ENCODE results near the gene NOL8. TPM values are rescaled to one million over a fixed set of nuclear protein-coding genes. Genes with fewer than 3 reads are reported as not detected.

The NOL8 gene
- 10 to 100 TPM; 57.7 to 80.2 TPM for total RNA-seq

DNA sequence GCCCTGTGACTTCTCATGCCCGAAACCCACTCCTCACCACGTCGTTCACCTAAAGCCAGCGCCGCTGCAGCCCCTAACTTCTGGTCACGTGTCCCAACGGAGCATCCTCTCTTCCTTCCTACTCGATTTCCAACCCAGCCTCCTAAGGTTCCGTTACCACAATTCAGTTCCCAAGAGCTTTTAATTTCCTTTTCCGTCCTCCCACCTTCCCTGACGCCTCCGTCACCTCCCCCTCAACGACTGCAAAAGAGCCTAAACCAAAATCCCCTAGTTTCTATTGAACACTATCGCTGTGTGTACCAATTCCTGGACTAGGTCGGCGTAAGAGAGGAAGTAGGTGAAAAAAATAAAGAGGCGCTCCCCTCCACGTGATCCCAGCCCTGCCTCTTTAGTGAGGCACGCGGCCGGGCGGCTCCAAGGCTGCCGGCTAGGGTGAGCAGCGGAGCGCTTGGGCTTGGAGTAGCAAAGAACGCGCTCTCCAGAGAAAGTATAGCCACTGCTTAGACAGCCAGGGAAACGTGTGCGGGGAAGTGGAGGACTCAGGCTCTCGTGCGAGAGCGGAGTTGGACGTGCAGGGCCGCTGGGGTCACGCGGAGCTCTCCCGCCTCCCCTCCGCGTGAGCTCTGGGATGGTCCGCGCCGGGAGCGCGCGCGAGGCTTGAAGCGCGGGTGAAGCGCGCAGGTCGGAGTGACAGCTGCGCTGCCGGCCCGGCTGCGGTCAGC is at the start of gene NOL8, which contains the start of gene CENPP:
NOL8 (minus strand) TSS at position 82 of the 722 bp plus-strand sequence. CDS start 1,189 bp downstream, outside the sequence.
CENPP (plus strand) TSS at position 685 of the 722 bp plus-strand sequence.
- H3K27ac Mint-ChIP-seq = peak within 1 kb of the TSS; percentile 97
- POLR2A ChIA-PET = interaction anchor here (0.7 to 2.2 kb wide), 3 partner anchors 183 to 345 kb away, joined by 3 to 8 read pairs (median 3); partner anchors contain the start of gene IPPK
- ATAC-seq (peak; percentile 95), DNase-seq (peak; percentile 90)
- H3K27me3 Mint-ChIP-seq = no peaks in the 10 kb centered on the region
- H3K4me3 Mint-ChIP-seq = peak within 1 kb of the TSS; percentile 89
- intact Hi-C loops (cut with DNase I, micrococcal nuclease) = loop anchor here (1.0 to 10.0 kb wide), 9 partner anchors 32 to 1127 kb away; partner anchors contain the start of genes IARS1 (in 2 of the 2), FAM120A (in 1 of the 2), FAM120AOS (in 1 of the 2) and IPPK (in 1 of the 2)
- no peaks in the 10 kb centered on the region for H3K9me3 Mint-ChIP-seq (ENCODE audit: low read depth)
- peaks cover 37% of the 10 kb centered on the region for H3K4me1 Mint-ChIP-seq
- peaks cover 29% of the 10 kb centered on the region for H3K36me3 Mint-ChIP-seq (ENCODE audit: low read depth)
- CTCF ChIA-PET = interaction anchor here (1.1 to 1.8 kb wide), 3 partner anchors 31 to 188 kb away, joined by 3 to 6 read pairs (median 4); no protein-coding TSS in a partner anchor

DNA sequence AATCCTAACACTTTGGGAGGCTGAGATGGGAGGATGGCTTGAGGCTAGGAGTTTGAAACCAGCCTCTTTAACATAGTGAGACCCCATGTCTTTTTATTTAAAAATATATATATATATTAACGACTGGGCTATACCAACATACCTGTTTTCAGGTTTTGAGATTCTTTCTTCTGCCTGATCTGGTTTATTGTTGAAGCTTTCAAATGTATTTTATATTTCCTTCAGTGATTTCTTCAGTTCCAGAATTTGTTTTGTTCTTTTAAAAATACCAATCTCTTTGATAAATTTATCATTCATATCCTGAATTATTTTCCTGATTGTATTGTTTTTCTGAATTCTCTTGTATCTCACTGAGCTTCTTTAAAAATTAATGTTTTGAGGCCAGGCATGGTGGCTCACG is 48.0 kb upstream of the NOL8 start:
- Mint-ChIP-seq H3K27ac (no peak overlapping the region), H3K4me1 (peaks cover 4% of the 10 kb centered on the region)

GRCh38 chr9:92369075-92369474 is 43.9 kb upstream of the NOL8 start:
- Mint-ChIP-seq H3K4me3 (no peak overlapping the region), H3K9me3 (ENCODE audit: low read depth) (peaks cover 13% of the 10 kb centered on the region), H3K27me3 (no peaks in the 10 kb centered on the region), H3K36me3 (ENCODE audit: low read depth) (peaks cover 29% of the 10 kb centered on the region), H3K27ac (no peak overlapping the region), H3K4me1 (no peaks in the 10 kb centered on the region)
- ChIA-PET CTCF (interaction anchor here (0.8 to 1.0 kb wide), 2 partner anchors 11 to 206 kb away, joined by 3 read pairs; no protein-coding TSS in a partner anchor), POLR2A (no interaction called here)
- ATAC-seq = no peak
- no peak for DNase-seq
- intact Hi-C loops (cut with DNase I, micrococcal nuclease) = no loop called here

More for the DNA sequence above, 48.0 kb upstream of the NOL8 start:
- CTCF ChIA-PET = no interaction called here
- no peak for DNase-seq
- Mint-ChIP-seq H3K36me3 (ENCODE audit: low read depth) (peaks cover 39% of the 10 kb centered on the region), H3K4me3 (no peak overlapping the region), H3K9me3 (ENCODE audit: low read depth) (peaks cover 20% of the 10 kb centered on the region), H3K27me3 (no peaks in the 10 kb centered on the region)
- intact Hi-C loops (cut with DNase I, micrococcal nuclease) = no loop called here
- ATAC-seq = no peak
- POLR2A ChIA-PET = no interaction called here

DNA sequence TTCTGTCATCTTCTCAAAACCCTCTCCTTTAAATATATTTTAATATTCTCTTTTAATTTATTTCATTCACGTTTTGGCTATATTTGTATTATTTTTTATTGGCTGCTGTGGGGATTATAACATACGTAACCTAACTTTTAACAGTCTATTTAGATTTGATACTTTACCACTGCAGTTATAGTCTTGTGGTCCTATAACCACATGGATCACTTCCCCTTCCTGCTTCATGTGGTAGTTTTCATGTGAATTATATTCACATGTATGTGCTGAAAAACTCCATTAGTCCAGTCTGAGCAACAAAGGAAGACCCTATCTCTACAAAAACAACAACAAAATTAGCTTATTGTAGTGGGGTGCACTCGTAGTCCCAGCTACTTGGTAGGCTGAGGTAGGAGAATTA is 34.9 kb upstream of the NOL8 start:
- ChIA-PET CTCF (interaction anchor here (0.8 kb wide), 1 partner anchor 8 kb away, joined by 4 read pairs; no protein-coding TSS in a partner anchor), POLR2A (no interaction called here)
- Mint-ChIP-seq H3K9me3 (ENCODE audit: low read depth) (peaks cover 14% of the 10 kb centered on the region), H3K36me3 (ENCODE audit: low read depth) (peaks cover 29% of the 10 kb centered on the region), H3K4me1 (no peaks in the 10 kb centered on the region), H3K27me3 (no peaks in the 10 kb centered on the region), H3K4me3 (no peak overlapping the region), H3K27ac (no peak overlapping the region)
- ATAC-seq (no peak), DNase-seq (no peak)
- intact Hi-C loops (cut with DNase I, micrococcal nuclease) = no loop called here

DNA sequence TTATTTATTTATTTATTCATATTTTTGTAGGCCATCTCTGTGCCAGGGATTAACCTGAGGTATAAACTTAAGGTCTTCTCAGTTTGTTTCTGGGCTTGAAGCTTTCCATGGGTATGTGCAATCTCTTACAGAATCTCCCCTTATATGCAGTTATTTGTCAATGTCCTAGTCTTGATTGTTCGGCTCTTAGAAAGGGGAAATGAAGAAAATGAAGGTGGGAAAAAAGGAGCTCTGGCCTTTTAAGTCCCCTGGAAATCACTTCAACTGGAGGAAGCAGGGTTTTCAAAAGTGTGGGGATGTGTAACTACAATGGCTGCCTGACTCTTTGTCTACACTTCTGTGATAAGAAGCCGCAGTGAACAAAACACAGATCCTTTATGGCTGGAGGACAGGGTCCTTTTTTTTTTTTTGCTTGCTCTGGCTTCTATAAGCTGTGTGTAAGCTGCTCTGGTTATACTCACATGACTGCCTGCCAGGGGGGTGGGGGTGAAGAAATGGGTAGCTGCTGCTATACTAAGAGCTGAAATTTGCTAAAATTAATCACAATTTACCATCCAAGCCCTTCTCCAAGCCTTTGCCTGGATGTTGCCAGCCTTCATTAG is 34.3 kb upstream of the NOL8 start:
- ChIA-PET POLR2A (interaction anchor here (0.6 kb wide), 1 partner anchor 430 kb away, joined by 4 read pairs; no protein-coding TSS in a partner anchor), CTCF (interaction anchor here (0.7 to 0.8 kb wide), 2 partner anchors 8 to 1726 kb away, joined by 3 to 4 read pairs; no protein-coding TSS in a partner anchor)
- Mint-ChIP-seq H3K4me1 (no peaks in the 10 kb centered on the region), H3K27me3 (no peaks in the 10 kb centered on the region), H3K4me3 (no peak overlapping the region), H3K36me3 (ENCODE audit: low read depth) (peaks cover 33% of the 10 kb centered on the region), H3K9me3 (ENCODE audit: low read depth) (peaks cover 19% of the 10 kb centered on the region), H3K27ac (no peak overlapping the region)
- DNase-seq (no peak), ATAC-seq (no peak)
- intact Hi-C loops (cut with DNase I, micrococcal nuclease) = no loop called here

GRCh38 chr9:92353051-92353450 is 27.9 kb upstream of the NOL8 start:
- no peak overlapping the region for H3K4me3 Mint-ChIP-seq
- CTCF ChIA-PET = no interaction called here
- H3K9me3 Mint-ChIP-seq (ENCODE audit: low read depth) = peaks cover 17% of the 10 kb centered on the region
- H3K27me3 Mint-ChIP-seq = no peaks in the 10 kb centered on the region
- peaks cover 54% of the 10 kb centered on the region for H3K36me3 Mint-ChIP-seq (ENCODE audit: low read depth)
- ATAC-seq (no peak), DNase-seq (no peak)
- no peak overlapping the region for H3K27ac Mint-ChIP-seq
- peaks cover 4% of the 10 kb centered on the region for H3K4me1 Mint-ChIP-seq
- POLR2A ChIA-PET = no interaction called here
- intact Hi-C loops (cut with DNase I, micrococcal nuclease) = no loop called here

GRCh38 chr9:92350740-92351133 is 25.6 kb upstream of the NOL8 start:
- ATAC-seq = no peak
- peaks cover 4% of the 10 kb centered on the region for H3K4me1 Mint-ChIP-seq
- H3K9me3 Mint-ChIP-seq (ENCODE audit: low read depth) = peaks cover 6% of the 10 kb centered on the region
- no peak for DNase-seq
- POLR2A ChIA-PET = no interaction called here
- H3K27ac Mint-ChIP-seq = no peak overlapping the region
- intact Hi-C loops (cut with DNase I, micrococcal nuclease) = no loop called here
- H3K27me3 Mint-ChIP-seq = no peaks in the 10 kb centered on the region
- H3K4me3 Mint-ChIP-seq = no peak overlapping the region
- peaks cover 46% of the 10 kb centered on the region for H3K36me3 Mint-ChIP-seq (ENCODE audit: low read depth)
- CTCF ChIA-PET = no interaction called here

DNA sequence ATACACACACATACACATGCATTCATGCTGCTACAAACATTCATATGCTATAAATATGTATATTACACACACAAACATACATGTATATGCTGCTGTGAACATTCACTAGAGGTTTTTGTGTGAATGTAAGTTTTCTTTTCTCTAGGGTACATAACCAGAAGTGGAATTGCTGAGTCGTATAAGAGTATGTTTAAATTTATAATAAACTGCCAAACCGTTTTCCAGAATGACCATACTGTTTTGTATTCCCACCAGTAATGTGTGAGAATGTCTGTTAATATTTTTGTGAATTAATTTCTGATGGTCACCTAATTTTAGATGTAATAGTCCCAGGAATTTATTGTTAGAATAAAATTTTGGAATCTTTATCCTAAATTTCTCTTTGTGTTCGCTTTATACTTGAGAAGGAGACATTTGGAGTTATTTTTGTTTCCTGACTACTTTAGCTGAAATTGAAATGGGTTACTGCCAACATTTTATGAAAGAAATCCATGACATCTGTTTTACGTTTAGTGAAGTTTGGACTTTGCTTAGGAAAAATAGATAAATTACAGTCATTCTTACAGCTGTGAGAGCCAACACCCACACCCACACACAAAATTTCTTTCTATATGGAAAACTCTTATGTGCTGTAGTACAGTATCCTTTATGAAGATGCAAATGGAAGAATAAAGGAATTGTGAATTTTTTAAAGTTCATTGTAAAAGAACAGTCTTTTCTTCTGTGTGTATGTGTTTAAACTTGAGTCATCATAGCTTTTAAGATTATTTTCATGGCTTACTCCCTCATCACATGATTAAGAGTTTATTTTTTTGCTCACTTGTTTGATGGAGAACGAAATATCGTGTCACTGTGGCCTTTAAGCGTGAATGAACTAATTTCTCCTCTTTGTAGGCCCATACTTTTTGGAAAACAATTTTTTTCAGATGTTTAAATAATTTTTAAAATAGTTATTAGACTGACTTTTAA is 24.9 kb upstream of the NOL8 start:
- DNase-seq (no peak), ATAC-seq (no peak)
- peaks cover 4% of the 10 kb centered on the region for H3K4me1 Mint-ChIP-seq
- H3K9me3 Mint-ChIP-seq (ENCODE audit: low read depth) = peaks cover 5% of the 10 kb centered on the region
- H3K27ac Mint-ChIP-seq = no peak overlapping the region
- intact Hi-C loops (cut with DNase I, micrococcal nuclease) = no loop called here
- H3K36me3 Mint-ChIP-seq (ENCODE audit: low read depth) = peaks cover 42% of the 10 kb centered on the region
- H3K4me3 Mint-ChIP-seq = no peak overlapping the region
- CTCF ChIA-PET = no interaction called here
- POLR2A ChIA-PET = no interaction called here
- H3K27me3 Mint-ChIP-seq = no peaks in the 10 kb centered on the region

GRCh38 chr9:92345582-92345981 is 20.4 kb upstream of the NOL8 start:
- no peak overlapping the region for H3K4me3 Mint-ChIP-seq
- ChIA-PET CTCF (no interaction called here), POLR2A (no interaction called here)
- no peak for ATAC-seq
- DNase-seq = no peak
- H3K9me3 Mint-ChIP-seq (ENCODE audit: low read depth) = peaks cover 3% of the 10 kb centered on the region
- peaks cover 33% of the 10 kb centered on the region for H3K36me3 Mint-ChIP-seq (ENCODE audit: low read depth)
- H3K27ac Mint-ChIP-seq = no peak overlapping the region
- H3K4me1 Mint-ChIP-seq = peaks cover under 1% of the 10 kb centered on the region
- no peaks in the 10 kb centered on the region for H3K27me3 Mint-ChIP-seq
- intact Hi-C loops (cut with DNase I, micrococcal nuclease) = no loop called here

GRCh38 chr9:92342825-92343488 is 17.8 kb upstream of the NOL8 start:
- intact Hi-C loops (cut with DNase I, micrococcal nuclease) = no loop called here
- Mint-ChIP-seq H3K4me1 (no peaks in the 10 kb centered on the region), H3K27ac (no peak overlapping the region), H3K27me3 (no peaks in the 10 kb centered on the region), H3K9me3 (ENCODE audit: low read depth) (peaks cover 3% of the 10 kb centered on the region), H3K36me3 (ENCODE audit: low read depth) (peaks cover 42% of the 10 kb centered on the region), H3K4me3 (no peak overlapping the region)
- CTCF ChIA-PET = interaction anchor here (0.5 to 1.3 kb wide), 4 partner anchors 24 to 302 kb away, joined by 3 to 5 read pairs (median 4); no protein-coding TSS in a partner anchor
- ATAC-seq (no peak), DNase-seq (no peak)
- POLR2A ChIA-PET = no interaction called here

GRCh38 chr9:92341578-92341977 is 16.4 kb upstream of the NOL8 start:
- DNase-seq (no peak), ATAC-seq (no peak)
- Mint-ChIP-seq H3K27me3 (no peaks in the 10 kb centered on the region), H3K36me3 (ENCODE audit: low read depth) (peaks cover 40% of the 10 kb centered on the region), H3K9me3 (ENCODE audit: low read depth) (peaks cover 3% of the 10 kb centered on the region), H3K27ac (no peak overlapping the region), H3K4me1 (no peaks in the 10 kb centered on the region), H3K4me3 (no peak overlapping the region)
- CTCF ChIA-PET = no interaction called here
- intact Hi-C loops (cut with DNase I, micrococcal nuclease) = no loop called here
- POLR2A ChIA-PET = no interaction called here

All from activated CD4-positive, alpha-beta T cell treated with anti-CD3 and anti-CD28 coated beads for 36 hours (primary cell).